Brain microvascular endothelial cell (primary cell): ENCODE measurements around the gene GSTT2.
"Not testable (repeated sequence)": the region's sequence is repeated elsewhere in the genome, so short reads cannot be mapped to it uniquely, and the experiment has no call there.

Experiments
- DNase-seq: peaks from one replicate; pipeline ENCODE4 v3.0.0-alpha.2; 2020
- H3K27ac ChIP-seq: fragments of 250-450 bp; sonication (Bioruptor Pico); 2 replicates; pipeline ENCODE4 v1.5.1; 2020; ENCODE audit warnings: mild to moderate bottlenecking, moderate library complexity
- H3K27me3 ChIP-seq: fragments of 250-450 bp; sonication (Bioruptor Pico); replicated peaks from 2 replicates; pipeline ENCODE4 v1.5.1; 2020; ENCODE audit warnings: mild to moderate bottlenecking
- H3K36me3 ChIP-seq: fragments of 250-450 bp; sonication (Bioruptor Pico); replicated peaks from 2 replicates; pipeline ENCODE4 v1.5.1; 2020; ENCODE audit warnings: mild to moderate bottlenecking
- H3K4me3 ChIP-seq: 2 replicates; pipeline ENCODE4 v1.5.1; 2011; ENCODE audit warnings: low read depth, mild to moderate bottlenecking, control low read depth, low read length, moderate library complexity
- CTCF ChIP-seq: IDR thresholded peaks from 2 replicates; pipeline ENCODE4 v1.5.1; 2011; ENCODE audit warnings: low read depth, mild to moderate bottlenecking, moderate library complexity, low read length, control low read depth, inconsistent platforms; ENCODE audit errors: missing control alignments
- in situ Hi-C: cut with HindIII; loops from 2 replicates; pipeline ENCODE4 v1.10.0; 2017; ENCODE audit warnings: low sequenced_read_pairs, low pct_ligation_motif_present

GSTT2 gene

DNA sequence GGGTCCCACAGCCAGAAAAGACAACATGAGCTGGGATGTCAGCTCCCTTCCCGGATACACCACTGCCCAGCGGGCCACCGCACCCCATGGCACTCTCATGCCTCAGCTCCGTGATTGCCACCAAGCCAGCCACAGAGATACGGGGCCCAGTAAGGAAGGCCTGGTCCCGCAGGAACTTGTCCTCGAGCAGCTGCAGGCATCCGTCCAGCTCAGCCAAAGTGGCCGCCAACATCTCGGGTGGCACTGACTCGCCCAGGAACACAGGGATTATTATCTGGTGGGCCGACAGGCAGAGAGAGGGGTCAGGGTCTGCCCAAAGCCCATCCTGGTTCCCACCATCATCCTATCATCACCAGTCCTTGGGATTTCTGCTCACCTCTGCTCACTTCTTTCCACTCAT is 2.6 kb upstream of the GSTT2 start:
- in situ Hi-C loops, H3K27me3 ChIP-seq, H3K4me3 ChIP-seq, H3K27ac ChIP-seq, H3K36me3 ChIP-seq, DNase-seq: not testable (repeated sequence)

GRCh38 chr22:23980567-23980966 is 633 bp downstream of the GSTT2 start:
- H3K27me3 ChIP-seq, DNase-seq, H3K36me3 ChIP-seq, in situ Hi-C loops, H3K27ac ChIP-seq: not testable (repeated sequence)
- peak overlapping the region; percentile 36 for H3K4me3 ChIP-seq

GRCh38 chr22:23984430-23984829 is 4.5 kb downstream of the GSTT2 start:
- no peak overlapping the region for H3K27ac ChIP-seq
- peak; percentile 78 for TF ChIP-seq CTCF
- no peaks in the 10 kb centered on the region for H3K27me3 ChIP-seq
- H3K4me3 ChIP-seq: no peak overlapping the region
- DNase-seq: no peak
- no peaks in the 10 kb centered on the region for H3K36me3 ChIP-seq
- in situ Hi-C loops: no loop called here

DNA sequence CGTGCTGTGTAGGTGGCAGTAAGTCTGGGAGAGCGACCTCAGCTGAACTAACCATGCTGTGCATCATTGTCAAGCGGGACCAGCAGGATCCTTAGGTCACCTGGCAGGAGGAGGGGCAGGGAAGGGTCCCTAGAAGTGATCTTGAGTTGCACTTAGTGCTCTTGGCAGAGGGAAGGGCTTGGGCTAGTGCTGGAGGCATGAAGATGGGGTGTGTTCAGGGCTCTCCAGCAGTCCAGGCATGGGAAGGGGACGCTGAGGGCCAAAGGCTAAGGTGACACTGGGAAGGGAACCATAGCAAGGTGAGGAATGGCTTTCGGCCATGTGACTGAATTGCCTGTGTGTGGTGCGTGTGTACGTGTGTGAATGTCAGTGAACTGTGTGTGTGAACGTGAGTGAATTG is 6.2 kb downstream of the GSTT2 start:
- in situ Hi-C loops, DNase-seq, H3K4me3 ChIP-seq, H3K36me3 ChIP-seq, H3K27me3 ChIP-seq, H3K27ac ChIP-seq: not testable (repeated sequence)

DNA sequence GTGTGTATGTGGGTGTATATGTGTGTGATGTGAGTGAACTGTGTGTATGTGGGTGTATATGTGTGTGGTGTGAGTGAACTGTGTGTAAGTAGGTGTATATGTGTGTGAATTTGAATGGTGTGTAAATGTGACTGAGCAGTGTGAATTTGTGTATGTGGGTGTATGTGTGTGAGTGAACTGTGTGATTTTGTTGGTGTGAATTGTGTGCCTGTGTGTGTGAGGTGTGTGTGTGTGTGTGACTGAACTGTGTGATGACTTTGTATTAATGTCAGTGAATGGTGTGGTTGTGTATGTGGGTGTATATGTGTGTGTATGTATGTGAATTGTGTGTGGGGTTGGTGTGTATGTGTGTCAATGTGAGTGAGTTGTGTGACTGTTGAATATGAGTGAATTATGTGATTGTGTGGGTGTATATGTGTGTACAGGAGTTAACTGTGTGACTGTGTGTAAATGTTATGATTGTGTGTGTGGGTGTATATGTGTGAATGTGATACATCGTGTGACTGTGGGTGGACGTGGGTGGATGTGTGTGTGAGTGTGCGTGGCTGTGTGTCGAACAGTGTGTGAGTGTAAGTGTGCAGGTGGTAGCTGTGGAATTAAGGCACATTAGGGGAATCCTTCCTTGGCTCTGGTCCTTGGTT is 6.7 kb downstream of the GSTT2 start:
- H3K27me3 ChIP-seq, H3K36me3 ChIP-seq, in situ Hi-C loops, H3K27ac ChIP-seq, DNase-seq, H3K4me3 ChIP-seq: not testable (repeated sequence)

DNA sequence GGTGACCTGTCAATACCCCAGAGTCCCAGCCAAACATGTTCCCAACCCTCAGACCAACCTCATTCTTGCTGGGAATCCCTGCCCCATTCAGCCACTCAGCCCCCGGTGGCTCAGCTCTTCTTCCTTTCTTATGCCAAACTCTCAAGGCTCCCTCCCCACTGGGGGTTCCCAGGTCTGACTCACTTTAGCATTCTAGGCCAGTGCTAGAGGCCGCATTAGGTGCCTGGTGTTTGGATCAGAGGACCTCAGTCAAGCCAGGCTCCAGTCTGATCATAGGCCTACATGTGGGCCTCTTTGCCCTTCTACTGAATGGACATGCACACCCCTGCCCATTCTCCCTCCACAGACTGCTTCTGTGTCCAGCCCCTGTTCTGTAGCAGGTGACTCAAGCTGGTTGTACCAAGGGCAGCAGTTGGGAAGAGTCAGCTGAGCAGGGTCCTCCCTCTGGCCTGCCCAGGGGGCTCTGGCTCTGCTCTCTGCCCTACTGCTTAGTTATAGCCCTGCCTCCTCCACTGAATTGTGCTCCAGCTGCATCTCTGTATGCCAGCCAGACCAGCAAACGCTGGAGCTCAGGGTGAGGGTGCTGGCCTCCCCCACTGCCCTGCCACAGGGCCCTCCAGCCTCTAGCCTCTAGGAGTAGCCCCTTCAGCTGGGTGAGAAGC is 9.8 kb downstream of the GSTT2 start:
- H3K27ac ChIP-seq, DNase-seq, H3K36me3 ChIP-seq, H3K4me3 ChIP-seq, H3K27me3 ChIP-seq, in situ Hi-C loops: not testable (repeated sequence)

- DNase-seq, H3K36me3 ChIP-seq, in situ Hi-C loops, H3K27me3 ChIP-seq, H3K27ac ChIP-seq, H3K4me3 ChIP-seq: not testable (repeated sequence)
These were observed 13.1 kb downstream of the GSTT2 start for GRCh38 chr22:23993080-23993479.

DNA sequence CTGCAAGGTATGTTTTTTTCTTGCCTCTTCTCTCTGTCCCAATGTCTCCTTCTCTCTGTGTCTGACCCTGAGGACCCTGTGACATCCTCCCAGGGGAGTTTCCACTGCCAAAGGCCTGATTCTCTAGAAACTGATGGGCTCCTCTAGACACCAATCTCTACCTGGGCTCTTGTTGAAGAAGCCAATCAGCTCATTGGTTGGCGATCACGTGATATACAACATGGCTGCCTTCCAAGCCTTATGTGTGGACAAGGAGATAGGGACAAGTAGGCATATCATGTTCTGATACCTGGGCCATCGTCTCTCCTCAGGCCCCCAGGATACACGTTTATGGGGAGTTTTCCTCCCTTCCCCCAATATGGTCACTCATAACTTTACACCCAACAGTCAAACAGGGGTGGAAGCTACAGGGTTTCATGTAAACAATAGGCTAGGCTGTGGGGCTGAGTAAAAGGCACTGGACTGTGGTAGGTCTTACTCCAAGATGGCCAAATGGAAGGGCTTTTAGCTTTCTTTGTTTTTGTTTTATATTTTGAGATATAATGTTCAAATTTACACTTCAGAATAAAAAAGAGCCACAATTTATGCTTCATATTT is 13.7 kb downstream of the GSTT2 start:
- H3K4me3 ChIP-seq, DNase-seq, H3K27ac ChIP-seq, H3K27me3 ChIP-seq, in situ Hi-C loops, H3K36me3 ChIP-seq: not testable (repeated sequence)

GRCh38 chr22:23997092-23997491 is 17.2 kb downstream of the GSTT2 start:
- Histone ChIP-seq H3K27me3 (no peaks in the 10 kb centered on the region), H3K4me3 (no peak overlapping the region), H3K36me3 (no peaks in the 10 kb centered on the region), H3K27ac (no peak overlapping the region)
- DNase-seq: no peak
- in situ Hi-C loops: no loop called here
- no peak for TF ChIP-seq CTCF

DNA sequence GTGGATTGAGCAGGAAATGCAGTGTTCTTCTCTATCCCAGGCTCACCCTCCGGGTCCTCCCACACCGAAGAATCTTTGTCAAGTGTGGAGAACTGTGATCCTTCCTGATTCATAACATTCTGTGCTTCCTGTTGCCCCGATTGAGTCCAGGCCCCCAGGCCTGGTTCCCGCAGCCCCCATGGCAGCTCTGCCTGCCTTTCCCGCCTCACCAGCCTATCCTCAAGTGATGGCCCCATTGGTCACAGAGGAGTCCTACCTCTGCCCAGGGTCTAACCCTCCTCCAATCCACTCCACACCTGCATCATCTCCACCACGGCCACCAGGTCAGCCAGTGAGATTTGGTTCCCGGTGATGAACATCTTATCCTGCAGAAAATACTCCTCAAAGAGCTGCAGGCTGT is 19.8 kb downstream of the GSTT2 start:
- H3K27ac ChIP-seq, H3K4me3 ChIP-seq, in situ Hi-C loops, DNase-seq, H3K36me3 ChIP-seq, H3K27me3 ChIP-seq: not testable (repeated sequence)
